Motor neuron (in vitro differentiated cells): ENCODE data around the gene NLGN3. TPM values are rescaled to one million over a fixed set of nuclear protein-coding genes. Genes with fewer than 3 reads are reported as not detected.
A peak's percentile ranks its signal among the peaks of the same experiment; 100 is the strongest.

ENCODE experiments used
- ATAC-seq, 8 experiments: fragments of 200-7000 bp; cut with Tn5 transposase; replicated peaks in 6 of 8; 2 replicates each; pipeline ENCODE4 v1.8.0; 2021; ENCODE audit warnings: mild to moderate bottlenecking in 8 of 8, moderate library complexity in 8 of 8
- H3K27ac ChIP-seq, 2 donors: fragments of 250-450 bp; sonication (Bioruptor Pico); 2 replicates each; pipeline ENCODE4 v1.9.0; 2021; ENCODE audit warnings: antibody characterized with exemption in 2 of 2, mild to moderate bottlenecking in 2 of 2, moderate library complexity in 1 of 2
- H3K4me1 ChIP-seq, 2 donors: fragments of 250-450 bp; sonication (Bioruptor Pico); replicated peaks in 1 of 2; 2 replicates each; pipeline ENCODE4 v1.6.1; 2021; ENCODE audit warnings: antibody characterized with exemption in 2 of 2, mild to moderate bottlenecking in 2 of 2, moderate library complexity in 1 of 2
- H3K4me3 ChIP-seq, 5 donors: fragments of 250-450 bp; sonication (Bioruptor Pico); 2 replicates each; pipeline ENCODE4 v1.9.0; 2021; ENCODE audit warnings: antibody characterized with exemption in 5 of 5, mild to moderate bottlenecking in 5 of 5, moderate library complexity in 4 of 5
- WGBS, 10 experiments: fragments of 450-650 bp; shearing (Covaris generic); methylation state at CpG; one replicate each; pipeline ENCODE4 v1.0.0; 2022; 5-methylcytosine and 5-hydroxymethylcytosine counted together
- in situ Hi-C, 9 experiments: fragments of 400-800 bp; cut with MboI; loops; one replicate each; pipeline ENCODE4 v1.15.0; 2021; ENCODE audit warnings: low sequenced_read_pairs in 9 of 9, low pct_unique_long_range_greater_than_20kb in 2 of 9; ENCODE audit not compliant: unreplicated experiment in 9 of 9
- total RNA-seq, 8 experiments: library from RNA; unstranded; fragments of 300-600 nt; gene quantifications; 2 replicates each; pipeline versions ENCODE4 v1.2.3 to v1.2.4, GENCODE V29; 2022

The NLGN3 gene
- total RNA-seq, 8 experiments from 2014 or later: 0.20 to 16.0 (median 10.8) TPM

DNA sequence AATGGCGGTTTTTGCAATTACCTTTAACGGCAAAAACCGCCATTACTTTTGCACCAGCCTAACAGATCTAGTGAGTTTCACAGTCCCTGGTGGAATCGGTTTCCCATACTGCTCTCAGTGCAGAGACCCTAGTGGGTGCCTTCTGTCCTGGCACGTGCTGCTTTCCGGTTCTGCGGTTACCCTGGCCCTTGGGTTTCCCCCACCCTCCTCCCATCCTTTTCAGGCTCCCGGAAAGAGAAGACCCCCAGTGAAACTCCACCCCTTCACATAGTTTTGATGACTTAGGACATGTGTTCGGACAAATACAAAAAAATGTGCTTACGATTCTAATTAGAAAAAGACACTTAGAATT lies 36.9 kb downstream of the NLGN3 start:
- peak overlapping the region; percentile 40 to 51 (median 45) for H3K4me3 ChIP-seq
- WGBS, 10 experiments: 0 to 20% (median 9%) methylated on average over 1 to 3 of the region's 10 CpGs; no CpG with 5 or more reads in 7 of the 10 experiments
- H3K4me1 ChIP-seq: peaks cover 23 to 24% of the 10 kb centered on the region in 2 donors
- in situ Hi-C loops: no loop called here
- peak in 7 of 8 experiments; percentile 5 to 32 (median 10) for ATAC-seq
- H3K27ac ChIP-seq: peak overlapping the region; percentile 76 to 86

DNA sequence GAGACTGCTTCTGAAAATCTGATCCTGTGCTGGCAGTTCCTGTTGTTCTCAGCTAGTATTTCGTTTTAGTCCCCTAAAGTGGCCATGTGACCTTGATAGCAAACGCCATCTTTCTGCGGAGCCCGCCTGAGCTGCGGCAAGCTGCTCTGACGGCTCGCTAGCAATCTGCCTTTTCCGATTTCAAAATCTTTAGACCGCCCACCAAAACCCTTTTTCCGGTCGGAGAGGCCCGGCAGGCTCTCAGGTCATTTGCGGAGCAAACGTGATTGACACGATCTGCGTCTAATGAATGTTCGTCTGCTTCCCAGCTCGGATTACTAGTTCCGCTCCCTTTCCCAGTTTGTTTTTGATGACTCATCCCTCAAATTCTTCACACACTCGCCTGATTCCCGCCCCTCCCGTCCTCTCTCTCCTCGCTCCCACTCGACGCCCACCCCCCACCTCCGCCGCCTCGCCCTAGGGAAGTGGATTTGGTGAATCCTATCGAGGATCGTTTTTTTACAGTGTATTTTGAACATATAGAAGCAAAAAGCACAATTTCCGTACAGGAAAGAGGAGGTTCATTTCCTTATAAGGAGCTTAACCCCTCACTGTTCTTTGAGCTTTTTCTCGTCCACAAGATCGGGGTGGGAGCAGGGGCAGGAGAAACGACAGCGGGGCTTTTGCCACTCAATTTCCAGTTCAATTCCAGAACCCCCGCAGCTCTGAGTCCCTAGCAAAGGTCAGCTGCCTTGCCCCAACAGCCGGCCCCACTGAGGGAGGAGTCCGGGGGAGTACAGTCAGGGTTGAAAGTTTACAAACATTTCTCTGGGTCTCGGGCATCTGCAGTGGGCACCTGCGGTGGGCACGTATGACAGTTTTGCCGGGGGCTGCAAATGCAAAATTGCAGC lies 37.5 kb downstream of the NLGN3 start:
- Histone ChIP-seq H3K4me1 (peaks cover 23 to 24% of the 10 kb centered on the region in 2 donors), H3K27ac (peak overlapping the region; percentile 86 to 92), H3K4me3 (peak overlapping the region; percentile 40 to 51 (median 45))
- ATAC-seq: peak; percentile 88 to 98 (median 92)
- WGBS, 10 experiments: 0 to 30% methylated on average over 1 to 3 of the region's 42 CpGs; no CpG with 5 or more reads in 8 of the 10 experiments
- in situ Hi-C loops: no loop called here

GRCh38 chrX:71182871-71183270 lies 38.2 kb downstream of the NLGN3 start:
- in situ Hi-C loops: no loop called here
- peak in 3 of 8 experiments; percentile 1 to 10 (median 5) for ATAC-seq
- Histone ChIP-seq H3K4me1 (peaks cover 23 to 24% of the 10 kb centered on the region in 2 donors), H3K27ac (peak overlapping the region; percentile 86 to 92), H3K4me3 (peak overlapping the region in 4 of 5 donors; percentile 27 to 37 (median 32))
- 0 to 20% methylated on average over 1 to 2 of the region's 2 CpGs; no CpG with 5 or more reads in 8 of the 10 experiments for WGBS, 10 experiments

DNA sequence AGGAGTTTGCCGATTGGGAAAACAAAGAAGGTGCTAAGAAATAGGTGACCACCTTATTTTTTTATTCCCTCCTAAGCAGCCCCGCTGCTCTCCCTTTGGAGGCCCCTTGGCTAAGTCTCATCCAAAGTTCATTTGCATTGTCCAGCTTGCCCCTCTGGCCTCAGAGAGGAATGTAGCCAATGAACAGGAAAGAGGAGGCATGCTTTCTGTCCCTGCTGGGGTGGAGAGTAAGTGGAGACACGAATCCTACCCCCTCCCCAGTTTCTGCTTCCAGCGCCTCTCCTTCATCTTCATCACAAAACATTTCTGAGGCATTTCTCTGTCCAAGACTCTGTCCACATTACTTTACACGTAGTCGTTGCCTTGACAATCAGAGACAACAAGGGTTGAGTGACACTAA lies 38.7 kb downstream of the NLGN3 start:
- Histone ChIP-seq H3K4me3 (no peak overlapping the region), H3K27ac (peak overlapping the region; percentile 86 to 92), H3K4me1 (peaks cover 23 to 24% of the 10 kb centered on the region in 2 donors)
- in situ Hi-C loops: no loop called here
- 0 to 50% methylated on average over 1 to 2 of the region's 6 CpGs; no CpG with 5 or more reads in 8 of the 10 experiments for WGBS, 10 experiments
- ATAC-seq: peak in 4 of 8 experiments; percentile 10 to 32 (median 24)

GRCh38 chrX:71184092-71184491 lies 39.5 kb downstream of the NLGN3 start:
- H3K4me3 ChIP-seq: no peak overlapping the region
- peaks cover 23 to 24% of the 10 kb centered on the region in 2 donors for H3K4me1 ChIP-seq
- WGBS, 10 experiments: 36 to 60% (median 50%) methylated on average over 1 to 5 of the region's 5 CpGs; no CpG with 5 or more reads in 7 of the 10 experiments
- no peak for ATAC-seq
- peak overlapping the region; percentile 86 to 92 for H3K27ac ChIP-seq
- in situ Hi-C loops: no loop called here

GRCh38 chrX:71184803-71185495 lies 40.3 kb downstream of the NLGN3 start:
- ATAC-seq: no peak
- WGBS, 10 experiments: 40 to 100% (median 59%) methylated on average over 1 to 2 of the region's 4 CpGs; no CpG with 5 or more reads in 7 of the 10 experiments
- Histone ChIP-seq H3K4me3 (no peak overlapping the region), H3K27ac (no peak overlapping the region), H3K4me1 (peaks cover 23 to 24% of the 10 kb centered on the region in 2 donors)
- in situ Hi-C loops: no loop called here

- Histone ChIP-seq H3K27ac (no peak overlapping the region), H3K4me3 (no peak overlapping the region), H3K4me1 (peaks cover 0 to 4% of the 10 kb centered on the region in 2 donors)
- no peak for ATAC-seq
- in situ Hi-C loops: no loop called here
These were observed 46.6 kb downstream of the NLGN3 start for GRCh38 chrX:71191248-71191647.

GRCh38 chrX:71195964-71196649 lies 51.5 kb downstream of the NLGN3 start:
- 20 to 65% (median 41%) methylated on average over 1 to 4 of the region's 4 CpGs; no CpG with 5 or more reads in 3 of the 10 experiments for WGBS, 10 experiments
- Histone ChIP-seq H3K27ac (no peak overlapping the region), H3K4me3 (no peak overlapping the region), H3K4me1 (peaks cover 0 to 1% of the 10 kb centered on the region in 2 donors)
- in situ Hi-C loops: no loop called here
- peak in 3 of 8 experiments; percentile 35 to 48 (median 43) for ATAC-seq

- no peak for ATAC-seq
- no peak overlapping the region for H3K4me3 ChIP-seq
- WGBS, 10 experiments: 20 to 100% (median 42%) methylated on average over 1 to 2 of the region's 3 CpGs; no CpG with 5 or more reads in 7 of the 10 experiments
- no peaks in the 10 kb centered on the region for H3K4me1 ChIP-seq
- in situ Hi-C loops: no loop called here
- no peak overlapping the region for H3K27ac ChIP-seq
These were observed 53.4 kb downstream of the NLGN3 start for GRCh38 chrX:71198066-71198465.

GRCh38 chrX:71199252-71200008 lies 54.8 kb downstream of the NLGN3 start:
- ATAC-seq: no peak
- Histone ChIP-seq H3K4me3 (no peak overlapping the region), H3K27ac (no peak overlapping the region), H3K4me1 (no peaks in the 10 kb centered on the region)
- 33 to 100% (median 66%) methylated on average over 1 to 3 of the region's 7 CpGs; no CpG with 5 or more reads in 6 of the 10 experiments for WGBS, 10 experiments
- in situ Hi-C loops: no loop called here

DNA sequence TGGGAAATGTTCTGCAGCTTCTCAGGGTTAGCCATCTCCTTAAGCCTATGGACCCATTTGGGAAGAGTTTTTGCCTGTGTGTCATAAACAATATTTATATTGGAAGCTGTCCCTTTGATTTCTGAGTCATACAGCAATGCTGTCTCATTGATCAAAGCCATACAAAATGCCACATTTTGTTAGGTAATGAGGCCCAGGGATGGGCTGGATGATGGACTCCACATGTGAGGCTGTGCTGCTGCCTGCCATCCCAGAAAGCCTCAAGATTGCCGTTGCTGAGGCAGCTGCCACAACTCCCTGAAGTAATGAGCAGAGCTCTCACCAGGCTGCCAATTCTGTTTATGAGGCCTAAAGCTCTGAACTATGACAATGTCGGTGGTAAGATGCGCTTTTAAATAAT lies 66.2 kb downstream of the NLGN3 start:
- no peak overlapping the region for H3K4me3 ChIP-seq
- WGBS, 10 experiments: 83 to 100% methylated on average over 2 to 3 of the region's 3 CpGs; no CpG with 5 or more reads in 8 of the 10 experiments
- ATAC-seq: peak in 1 of 8 experiments; percentile 15
- H3K4me1 ChIP-seq: no peaks in the 10 kb centered on the region
- H3K27ac ChIP-seq: no peak overlapping the region
- in situ Hi-C loops: no loop called here

DNA sequence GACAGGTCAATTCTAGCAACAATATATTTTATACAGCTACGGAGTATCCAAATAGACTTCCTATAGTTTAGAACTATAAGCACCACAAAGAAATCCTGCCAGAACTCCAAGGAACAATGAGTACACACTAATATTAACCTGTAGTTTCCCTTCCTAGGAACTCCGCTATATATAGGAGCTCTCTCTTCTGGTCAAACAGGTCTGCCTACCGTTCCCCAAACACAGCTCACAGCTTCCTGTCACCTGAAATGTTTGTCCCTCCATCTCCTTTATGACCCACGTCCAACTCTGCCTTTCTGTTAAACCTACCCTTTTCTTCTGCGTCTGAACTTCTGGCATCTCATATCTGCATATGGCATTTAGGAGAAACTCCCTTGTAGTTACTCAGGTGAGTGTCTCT lies 67.9 kb downstream of the NLGN3 start:
- H3K4me1 ChIP-seq: no peaks in the 10 kb centered on the region
- no peak overlapping the region for H3K27ac ChIP-seq
- WGBS, 10 experiments: 20 to 100% (median 72%) methylated on average over 1 to 3 of the region's 5 CpGs; no CpG with 5 or more reads in 6 of the 10 experiments
- no peak for ATAC-seq
- in situ Hi-C loops: no loop called here
- H3K4me3 ChIP-seq: no peak overlapping the region
